GM21515 (cell line): ENCODE results near the gene PNPLA2.

Source experiments
- ATAC-seq: cut with Tn5 transposase; IDR thresholded peaks from one replicate; pipeline ENCODE4 v1.9.1; 2021; ENCODE audit not compliant: unreplicated experiment

The PNPLA2 gene

GRCh38 chr11:843086-843734 lies 24.5 kb downstream of the PNPLA2 start:
- peak; percentile 9 for ATAC-seq

- no peak for ATAC-seq
Observed at GRCh38 chr11:843818-844692, 25.3 kb downstream of the PNPLA2 start.

GRCh38 chr11:844693-845644 lies 26.3 kb downstream of the PNPLA2 start:
- ATAC-seq = no peak

GRCh38 chr11:845872-846495 lies 27.3 kb downstream of the PNPLA2 start:
- ATAC-seq = no peak

- no peak for ATAC-seq
Observed at GRCh38 chr11:846496-847098, 27.9 kb downstream of the PNPLA2 start.

- ATAC-seq = no peak
Observed at GRCh38 chr11:847876-848275, 29.2 kb downstream of the PNPLA2 start.

GRCh38 chr11:848380-848931 lies 29.7 kb downstream of the PNPLA2 start:
- ATAC-seq = no peak

- no peak for ATAC-seq
Observed at GRCh38 chr11:849104-849824, 30.6 kb downstream of the PNPLA2 start.

GRCh38 chr11:849951-850774 lies 31.4 kb downstream of the PNPLA2 start:
- ATAC-seq = no peak

GRCh38 chr11:850775-851763 lies 32.4 kb downstream of the PNPLA2 start:
- ATAC-seq = no peak

GRCh38 chr11:852762-853161 lies 34.0 kb downstream of the PNPLA2 start:
- no peak for ATAC-seq

GRCh38 chr11:853682-854448 lies 35.2 kb downstream of the PNPLA2 start:
- ATAC-seq = no peak

GRCh38 chr11:854601-855329 lies 36.1 kb downstream of the PNPLA2 start:
- ATAC-seq = no peak

- no peak for ATAC-seq
Observed at GRCh38 chr11:855330-855674, 36.6 kb downstream of the PNPLA2 start.

GRCh38 chr11:855796-856195 lies 37.1 kb downstream of the PNPLA2 start:
- no peak for ATAC-seq

GRCh38 chr11:856397-856796 lies 37.7 kb downstream of the PNPLA2 start:
- ATAC-seq = no peak
